Islet of Langerhans (tissue), 1 donor: ENCODE results near the gene ARGFX.
"Not testable (repeated sequence)": the region's sequence is repeated elsewhere in the genome, so short reads cannot be mapped to it uniquely, and the experiment has no call there.

ENCODE experiments used
- FAIRE-seq: peaks from one replicate; lab custom pipeline; 2011; peaks lifted over from hg19 to GRCh38; lab: Jason Lieb, UNC

ARGFX gene

GRCh38 chr3:121599900-121600299 lies 32.2 kb downstream of the ARGFX start:
- not testable (repeated sequence) for FAIRE-seq

GRCh38 chr3:121601212-121601812 lies 33.6 kb downstream of the ARGFX start:
- no peak for FAIRE-seq

GRCh38 chr3:121604759-121605158 lies 37.0 kb downstream of the ARGFX start:
- FAIRE-seq = no peak

- no peak for FAIRE-seq
These were observed 38.4 kb downstream of the ARGFX start for GRCh38 chr3:121606106-121606505.
